Measurements from ENCODE around the gene ARHGEF28. TPM values are rescaled to one million over a fixed set of nuclear protein-coding genes. Genes with fewer than 3 reads are reported as not detected.
A peak's percentile ranks its signal among the peaks of the same experiment; 100 is the strongest.

ARHGEF28 gene
- total RNA-seq, 1 donor from 2014 or later = 66.1 TPM

GRCh38 chr5:73702951-73703350 is 77.0 kb downstream of the ARHGEF28 start:
- Histone ChIP-seq H3K4me3 (ENCODE audit: low read depth, low read length) (no peak overlapping the region), H3K27me3 (ENCODE audit: control insufficient read depth, insufficient read depth, low read length) (no peaks in the 10 kb centered on the region), H3K36me3 (ENCODE audit: control insufficient read depth, insufficient read depth, low read length) (no peaks in the 10 kb centered on the region)
- no peak for TF ChIP-seq CTCF (IDR thresholded peaks at IDR 0.05; ENCODE audit: insufficient read depth, low read length, poor library complexity, severe bottlenecking)
- no peak for DNase-seq (ENCODE audit: low read depth)

GRCh38 chr5:73705364-73705763 is 79.4 kb downstream of the ARHGEF28 start:
- no peaks in the 10 kb centered on the region for H3K27me3 ChIP-seq (ENCODE audit: control insufficient read depth, insufficient read depth, low read length)
- no peak overlapping the region for H3K4me3 ChIP-seq (ENCODE audit: low read depth, low read length)
- H3K36me3 ChIP-seq (ENCODE audit: control insufficient read depth, insufficient read depth, low read length) = no peaks in the 10 kb centered on the region
- no peak for DNase-seq (ENCODE audit: low read depth)
- peak; percentile 3 for TF ChIP-seq CTCF (IDR thresholded peaks at IDR 0.05; ENCODE audit: insufficient read depth, low read length, poor library complexity, severe bottlenecking)

- TF ChIP-seq CTCF (IDR thresholded peaks at IDR 0.05; ENCODE audit: insufficient read depth, low read length, poor library complexity, severe bottlenecking) = no peak
- no peak for DNase-seq (ENCODE audit: low read depth)
- H3K27me3 ChIP-seq (ENCODE audit: control insufficient read depth, insufficient read depth, low read length) = no peaks in the 10 kb centered on the region
- no peaks in the 10 kb centered on the region for H3K36me3 ChIP-seq (ENCODE audit: control insufficient read depth, insufficient read depth, low read length)
- no peak overlapping the region for H3K4me3 ChIP-seq (ENCODE audit: low read depth, low read length)
Measured at GRCh38 chr5:73706963-73707362, 81.0 kb downstream of the ARHGEF28 start.

GRCh38 chr5:73709536-73710129 is 83.6 kb downstream of the ARHGEF28 start:
- Histone ChIP-seq H3K4me3 (ENCODE audit: low read depth, low read length) (no peak overlapping the region), H3K27me3 (ENCODE audit: control insufficient read depth, insufficient read depth, low read length) (no peaks in the 10 kb centered on the region), H3K36me3 (ENCODE audit: control insufficient read depth, insufficient read depth, low read length) (no peaks in the 10 kb centered on the region)
- peak; percentile 63 for DNase-seq (ENCODE audit: low read depth)
- no peak for TF ChIP-seq CTCF (IDR thresholded peaks at IDR 0.05; ENCODE audit: insufficient read depth, low read length, poor library complexity, severe bottlenecking)

GRCh38 chr5:73716284-73716808 is 90.3 kb downstream of the ARHGEF28 start:
- no peak overlapping the region for H3K4me3 ChIP-seq (ENCODE audit: low read depth, low read length)
- no peaks in the 10 kb centered on the region for H3K36me3 ChIP-seq (ENCODE audit: control insufficient read depth, insufficient read depth, low read length)
- no peak for DNase-seq (ENCODE audit: low read depth)
- TF ChIP-seq CTCF (IDR thresholded peaks at IDR 0.05; ENCODE audit: insufficient read depth, low read length, poor library complexity, severe bottlenecking) = no peak
- H3K27me3 ChIP-seq (ENCODE audit: control insufficient read depth, insufficient read depth, low read length) = no peaks in the 10 kb centered on the region

GRCh38 chr5:73718762-73719161 is 92.8 kb downstream of the ARHGEF28 start:
- DNase-seq (ENCODE audit: low read depth) = no peak
- no peak for TF ChIP-seq CTCF (IDR thresholded peaks at IDR 0.05; ENCODE audit: insufficient read depth, low read length, poor library complexity, severe bottlenecking)
- no peak overlapping the region for H3K4me3 ChIP-seq (ENCODE audit: low read depth, low read length)
- no peaks in the 10 kb centered on the region for H3K27me3 ChIP-seq (ENCODE audit: control insufficient read depth, insufficient read depth, low read length)
- no peaks in the 10 kb centered on the region for H3K36me3 ChIP-seq (ENCODE audit: control insufficient read depth, insufficient read depth, low read length)

All from kidney epithelial cell (primary cell).